H1 (cell line): ENCODE results near the gene RNF152. TPM values are rescaled to one million over a fixed set of nuclear protein-coding genes. Genes with fewer than 3 reads are reported as not detected.

Experiments
- CTCF ChIA-PET: fragments of 300-600 bp; sonication (Branson Sonifier 250); formaldehyde crosslinking; loops from one replicate; lab custom pipeline; 2021; ENCODE audit not compliant: partially characterized antibody; lab: Charles Lee
- POLR2A ChIA-PET: fragments of 300-600 bp; sonication (Branson Sonifier 250); formaldehyde crosslinking; loops from one replicate; lab custom pipeline; 2021; ENCODE audit warnings: inconsistent platforms; ENCODE audit not compliant: partially characterized antibody; lab: Charles Lee
- DNase-seq, 2 experiments: peaks; one replicate each; pipeline versions ENCODE4 v3.0.0 to v3.0.0-alpha.2; 2010 to 2022; ENCODE audit warnings: low spot score in 2 of 2, low read depth in 1 of 2, mixed read lengths in 1 of 2
- FAIRE-seq: peaks from 2 replicates; lab custom pipeline; 2011; peaks lifted over from hg19 to GRCh38; lab: Jason Lieb, UNC
- H2AFZ ChIP-seq: 2 replicates; pipeline ENCODE4 v1.8.1; 2012; ENCODE audit warnings: low read length, inconsistent platforms
- H2AK5ac ChIP-seq: 2 replicates; pipeline ENCODE4 v1.6.1; 2013; ENCODE audit warnings: low read depth, low read length
- H2BK120ac ChIP-seq: replicated peaks from 2 replicates; pipeline ENCODE3; 2013; ENCODE audit warnings: low read depth, low read length, inconsistent platforms
- H2BK12ac ChIP-seq: 2 replicates; pipeline ENCODE4 v1.6.1; 2013; ENCODE audit warnings: low read depth, low read length
- H2BK15ac ChIP-seq: 2 replicates; pipeline ENCODE4 v1.6.1; 2013; ENCODE audit warnings: low read length
- H2BK20ac ChIP-seq: 2 replicates; pipeline ENCODE4 v1.6.1; 2013; ENCODE audit warnings: low read length
- H2BK5ac ChIP-seq: 2 replicates; pipeline ENCODE4 v1.6.1; 2013; ENCODE audit warnings: low read depth, low read length
- H3K14ac ChIP-seq: 2 replicates; pipeline ENCODE4 v1.6.1; 2013; ENCODE audit warnings: inconsistent platforms; ENCODE audit not compliant: insufficient read length
- H3K18ac ChIP-seq: 2 replicates; pipeline ENCODE4 v1.6.1; 2013; ENCODE audit warnings: low read length; ENCODE audit errors: extremely low read depth
- H3K23ac ChIP-seq: 2 replicates; pipeline ENCODE4 v1.6.1; 2013; ENCODE audit warnings: inconsistent platforms; ENCODE audit not compliant: insufficient read length
- H3K23me2 ChIP-seq: 2 replicates; pipeline ENCODE4 v1.6.1; 2013; ENCODE audit warnings: low read depth, low read length
- H3K27ac ChIP-seq: 2 replicates; pipeline ENCODE4 v1.6.1; 2011; ENCODE audit warnings: low read depth, low read length, inconsistent platforms
- H3K27me3 ChIP-seq, 4 experiments: replicated peaks in 1 of 4; 1 replicate in 1 of 4; 2 replicates in 3 of 4; pipeline versions ENCODE4 v1.6.1 to v1.8.1; 2011 to 2013; ENCODE audit warnings: low read length in 3 of 4, mild to moderate bottlenecking in 3 of 4, inconsistent platforms in 2 of 4, mixed read lengths in 2 of 4, moderate library complexity in 1 of 4; ENCODE audit not compliant: control insufficient read depth in 3 of 4, insufficient read depth in 3 of 4; ENCODE audit errors: extremely low read depth in 1 of 4
- H3K36me3 ChIP-seq, 4 experiments: 2 replicates each; pipeline versions ENCODE4 v1.6.1 to v1.8.1; 2011 to 2013; ENCODE audit warnings: mild to moderate bottlenecking in 4 of 4, low read length in 3 of 4, moderate library complexity in 2 of 4, control low read depth in 1 of 4, inconsistent platforms in 1 of 4; ENCODE audit not compliant: insufficient read depth in 4 of 4, control insufficient read depth in 2 of 4
- H3K4ac ChIP-seq: replicated peaks from 2 replicates; pipeline ENCODE3; 2013; ENCODE audit warnings: low read length, low read depth, mixed read lengths, inconsistent platforms; ENCODE audit not compliant: insufficient read length
- H3K4me1 ChIP-seq, 4 experiments: replicated peaks in 1 of 4; 1 replicate in 1 of 4; 2 replicates in 3 of 4; pipeline versions ENCODE4 v1.6.1 to v1.8.1; 2011 to 2013; ENCODE audit warnings: low read length in 3 of 4, inconsistent platforms in 2 of 4, mixed read lengths in 1 of 4; ENCODE audit not compliant: insufficient read depth in 4 of 4, control insufficient read depth in 3 of 4
- H3K4me2 ChIP-seq, 2 experiments: 2 replicates each; pipeline versions ENCODE4 v1.6.1 to v1.8.1; 2011 to 2013; ENCODE audit warnings: low read depth in 2 of 2, low read length in 2 of 2, control low read depth in 1 of 2, inconsistent platforms in 1 of 2, mild to moderate bottlenecking in 1 of 2; ENCODE audit not compliant: insufficient read depth in 1 of 2
- H3K4me3 ChIP-seq, 4 experiments: fragments of 200-600, 300-600 bp in 1 of 4; sonication (generic), shearing (Covaris generic), sonication (Bioruptor Twin) in 1 of 4; 2 replicates each; pipeline versions ENCODE4 v1.5.1 to v1.8.1; 2011 to 2016; ENCODE audit warnings: low read length in 4 of 4, low read depth in 3 of 4, control low read depth in 2 of 4, inconsistent platforms in 2 of 4, mild to moderate bottlenecking in 2 of 4, mixed read lengths in 1 of 4, moderate library complexity in 1 of 4; ENCODE audit not compliant: insufficient read depth in 2 of 4; ENCODE audit errors: extremely low read depth in 1 of 4
- H3K56ac ChIP-seq: replicated peaks from 2 replicates; pipeline ENCODE3; 2013; ENCODE audit warnings: low read depth, mild to moderate bottlenecking, mixed read lengths, low read length, inconsistent platforms; ENCODE audit not compliant: insufficient read length
- H3K79me1 ChIP-seq: 2 replicates; pipeline ENCODE4 v1.6.1; 2013; ENCODE audit warnings: low read depth, low read length, control low read depth
- H3K79me2 ChIP-seq, 2 experiments: 2 replicates each; pipeline versions ENCODE4 v1.6.1 to v1.8.1; 2012 to 2013; ENCODE audit warnings: low read length in 2 of 2, mild to moderate bottlenecking in 2 of 2, inconsistent platforms in 1 of 2; ENCODE audit not compliant: insufficient read depth in 2 of 2, control insufficient read depth in 1 of 2
- H3K9ac ChIP-seq, 4 experiments: replicated peaks in 1 of 4; 1 replicate in 1 of 4; 2 replicates in 3 of 4; pipeline versions ENCODE4 v1.6.1 to v1.8.1; 2011 to 2013; ENCODE audit warnings: low read depth in 3 of 4, low read length in 3 of 4, control low read depth in 2 of 4, mild to moderate bottlenecking in 2 of 4, moderate library complexity in 2 of 4, inconsistent platforms in 1 of 4; ENCODE audit errors: extremely low read depth in 1 of 4
- H3K9me3 ChIP-seq, 2 experiments: 2 replicates each; pipeline versions ENCODE4 v1.6.1 to v1.8.1; 2012 to 2013; ENCODE audit warnings: mild to moderate bottlenecking in 2 of 2, moderate library complexity in 2 of 2, control low read depth in 1 of 2, inconsistent platforms in 1 of 2, low read depth in 1 of 2, low read length in 1 of 2, mixed read lengths in 1 of 2; ENCODE audit not compliant: insufficient read depth in 2 of 2
- H4K20me1 ChIP-seq, 2 experiments: replicated peaks in 1 of 2; 2 replicates each; pipeline versions ENCODE3 to v1.8.1; 2011 to 2013; ENCODE audit warnings: inconsistent platforms in 2 of 2, low read length in 2 of 2, mild to moderate bottlenecking in 1 of 2; ENCODE audit not compliant: insufficient read depth in 2 of 2, control insufficient read depth in 1 of 2
- H4K5ac ChIP-seq: 2 replicates; pipeline ENCODE4 v1.6.1; 2013; ENCODE audit warnings: low read length, low read depth, mixed read lengths, inconsistent platforms; ENCODE audit not compliant: insufficient read length
- H4K8ac ChIP-seq: 2 replicates; pipeline ENCODE4 v1.8.0; 2013; ENCODE audit warnings: mild to moderate bottlenecking, moderate library complexity, low read length, inconsistent platforms; ENCODE audit not compliant: insufficient read depth; ENCODE audit errors: extremely low read depth
- H4K91ac ChIP-seq: replicated peaks from 2 replicates; pipeline ENCODE3; 2013; ENCODE audit warnings: low read length, mixed read lengths, inconsistent platforms; ENCODE audit not compliant: insufficient read length
- ASH2L ChIP-seq: fragments of 200-600, 300-600 bp; sonication (generic); IDR thresholded peaks from one replicate; pipeline ENCODE4 v1.7.1; 2017; ENCODE audit warnings: low read length
- CHD1 ChIP-seq: IDR thresholded peaks from 2 replicates; pipeline ENCODE4 v1.6.1; 2012; ENCODE audit warnings: low read depth, low read length, improper control_type of control experiment
- EZH2 ChIP-seq: fragments of 200-600 bp; sonication (generic); IDR thresholded peaks from 2 replicates; pipeline ENCODE4 v1.7.1; 2012; ENCODE audit warnings: low read depth, mild to moderate bottlenecking, moderate library complexity, low read length, inconsistent platforms; ENCODE audit not compliant: severe bottlenecking
- JUND ChIP-seq: IDR thresholded peaks from 2 replicates; pipeline ENCODE4 v1.6.1; 2011; ENCODE audit warnings: mild to moderate bottlenecking, improper control_type of control experiment, low read length
- KDM4A ChIP-seq: IDR thresholded peaks from one replicate; pipeline ENCODE4 v1.7.1; 2012; ENCODE audit warnings: low read depth, mild to moderate bottlenecking, moderate library complexity, low read length, inconsistent platforms; ENCODE audit not compliant: severe bottlenecking
- MAFK ChIP-seq: IDR thresholded peaks from 2 replicates; pipeline ENCODE4 v1.6.1; 2012; ENCODE audit warnings: low read depth, mild to moderate bottlenecking, improper control_type of control experiment, low read length
- RAD21 ChIP-seq, 2 experiments: IDR thresholded peaks in 1 of 2; conservative IDR thresholded peaks in 1 of 2; 2 replicates each; pipeline ENCODE4 v1.6.1; 2011; ENCODE audit warnings: low read depth in 2 of 2, low read length in 2 of 2, improper control_type of control experiment in 1 of 2, inconsistent platforms in 1 of 2, mild to moderate bottlenecking in 1 of 2, moderate library complexity in 1 of 2
- RBBP5 ChIP-seq: IDR thresholded peaks from 2 replicates; pipeline ENCODE4 v1.7.1; 2012; ENCODE audit warnings: low read depth, mild to moderate bottlenecking, inconsistent platforms, low read length, moderate library complexity, borderline replicate concordance
- SIN3A ChIP-seq, 2 experiments: IDR thresholded peaks in 1 of 2; conservative IDR thresholded peaks in 1 of 2; 2 replicates each; pipeline ENCODE4 v1.6.1; 2011 to 2012; ENCODE audit warnings: low read length in 2 of 2, improper control_type of control experiment in 1 of 2, low read depth in 1 of 2, mild to moderate bottlenecking in 1 of 2
- SIRT6 ChIP-seq: IDR thresholded peaks from one replicate; pipeline ENCODE4 v1.7.1; 2012; ENCODE audit warnings: low read length, inconsistent platforms
- SIX5 ChIP-seq: IDR thresholded peaks from 2 replicates; pipeline ENCODE4 v1.6.1; 2011; ENCODE audit warnings: mild to moderate bottlenecking, low read depth, low read length
- SP4 ChIP-seq: IDR thresholded peaks from 2 replicates; pipeline ENCODE4 v1.6.1; 2012; ENCODE audit warnings: low read length, inconsistent platforms
- SUZ12 ChIP-seq: fragments of 200-600 bp; sonication (generic); IDR thresholded peaks from 2 replicates; pipeline ENCODE4 v1.6.1; 2012; ENCODE audit warnings: mild to moderate bottlenecking, inconsistent platforms, low read length, moderate library complexity, mixed read lengths
- TAF1 ChIP-seq: IDR thresholded peaks from 2 replicates; pipeline ENCODE4 v1.6.1; 2011; ENCODE audit warnings: mild to moderate bottlenecking, low read depth, low read length
- WGBS, 2 experiments: shearing (Covaris generic) in 1 of 2; methylation state at CpG; one replicate each; pipeline versions ENCODE4 v1.1.6 to v1.1.7; 2013 to 2015; ENCODE audit warnings: low lambda C conversion rate in 2 of 2, mixed read lengths in 2 of 2, inconsistent platforms in 1 of 2, low coverage in 1 of 2, missing lambda C conversion rate in 1 of 2; ENCODE audit not compliant: insufficient replicate concordance in 2 of 2, insufficient coverage in 1 of 2, insufficient read length in 1 of 2; ENCODE audit errors: extremely low coverage in 1 of 2, missing lambda C conversion rate in 1 of 2; 5-methylcytosine and 5-hydroxymethylcytosine counted together
- polyA plus RNA-seq, 7 experiments: library from polyadenylated mRNA; depleted of rRNA in 3 of 7; stranded (reverse) in 5 of 7; unstranded in 2 of 7; fragments of >200 nt in 5 of 7; fragments of 200-250 nt in 2 of 7; gene quantifications; 1 replicate in 5 of 7; 2 replicates in 1 of 7; 4 replicates in 1 of 7; pipeline versions ENCODE4 v1.2.1 to v1.2.3, GENCODE V29; 2011 to 2013; ENCODE audit warnings: missing spikeins in 2 of 7, mixed read lengths in 2 of 7
- total RNA-seq: library from RNA; stranded (reverse); fragmentation: NEBNext Ultra II Directional; extraction: Animal tissue kit (Norgen Biotek cat#: 25700); gene quantifications from 2 replicates; pipeline ENCODE4 v1.2.1, GENCODE V29; 2021
- TF ChIP-seq, protein P1 (sequence below): IDR thresholded peaks from 2 replicates; pipeline ENCODE4 v1.6.1; 2012; ENCODE audit warnings: inconsistent platforms

Gene RNF152
- total and polyA plus RNA-seq, 2 of the 8 experiments (the other 6 are each of a cell fraction or from before 2014, with no cell fraction given): 1.1 to 2.7 TPM

DNA sequence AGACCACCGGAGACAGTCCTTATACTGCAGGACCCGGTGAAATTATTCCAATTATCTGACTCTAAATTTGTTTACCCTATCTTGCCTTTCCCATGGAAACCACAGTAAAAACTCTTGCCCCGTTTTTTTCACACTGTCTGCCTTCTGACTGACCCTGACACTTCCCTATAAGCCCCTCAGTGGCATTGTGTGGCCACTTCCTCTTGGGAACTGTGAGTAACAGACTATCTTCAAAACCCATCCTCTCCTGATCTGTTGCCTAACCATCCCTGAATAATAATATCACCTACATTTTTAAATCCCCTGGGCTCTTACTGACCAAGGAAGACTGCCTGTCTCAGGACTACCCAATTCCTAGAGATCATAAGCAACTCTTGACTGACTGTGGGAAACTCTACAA lies 42.6 kb upstream of the RNF152 start:
- Histone ChIP-seq H2BK15ac (no peak overlapping the region), H4K5ac (no peak overlapping the region), H3K4me2 (no peak overlapping the region), H4K20me1 (no peaks in the 10 kb centered on the region), H3K14ac (no peak overlapping the region), H3K18ac (no peak overlapping the region), H2BK120ac (no peak overlapping the region), H2AK5ac (no peak overlapping the region), H3K9ac (no peak overlapping the region), H3K23me2 (no peaks in the 10 kb centered on the region), H3K9me3 (peaks cover 2 to 3% of the 10 kb centered on the region in 2 experiments; a peak in 1 of 4 replicates), H2AFZ (no peak overlapping the region), H3K23ac (no peak overlapping the region), H3K4me1 (no peaks in the 10 kb centered on the region), H3K27ac (no peak overlapping the region), H3K4me3 (no peak overlapping the region), H3K56ac (no peak overlapping the region), H2BK20ac (no peak overlapping the region), H3K4ac (no peak overlapping the region), H4K91ac (no peak overlapping the region), H2BK12ac (no peak overlapping the region), H3K79me2 (no peaks in the 10 kb centered on the region), H3K79me1 (no peaks in the 10 kb centered on the region), H3K36me3 (no peaks in the 10 kb centered on the region), H2BK5ac (no peak overlapping the region), H4K8ac (no peak overlapping the region), H3K27me3 (no peaks in the 10 kb centered on the region)
- DNase-seq (no peak), FAIRE-seq (no peak)
- CTCF ChIA-PET: interaction anchor here (0.7 kb wide), 1 partner anchor 271 kb away, joined by 4 read pairs; no protein-coding TSS in a partner anchor
- POLR2A ChIA-PET: no interaction called here
- WGBS, 2 experiments: 83% methylated on average over 3 of the region's 3 CpGs; no CpG with 5 or more reads in 1 of the 2 experiments
- no peak for TF ChIP-seq MAFK
- no peak for TF ChIP-seq SIN3A (conservative IDR thresholded peaks at IDR 0.05 in 1 of 2, IDR thresholded peaks at IDR 0.05 in 1 of 2; ENCODE audit: low read depth in 1 of 2, low read length in 2 of 2)
- no peak for TF ChIP-seq ASH2L
- TF ChIP-seq TAF1: no peak
- TF ChIP-seq SIX5: no peak
- no peak for TF ChIP-seq RBBP5
- no peak for TF ChIP-seq RAD21 (IDR thresholded peaks at IDR 0.05 in 1 of 2, conservative IDR thresholded peaks at IDR 0.05 in 1 of 2; ENCODE audit: low read depth in 2 of 2, low read length in 2 of 2)
- TF ChIP-seq SP4: no peak
- TF ChIP-seq KDM4A: no peak
- no peak for TF ChIP-seq CHD1
- TF ChIP-seq SUZ12: no peak
- TF ChIP-seq SIRT6: no peak
- no peak for TF ChIP-seq JUND
- no peak for TF ChIP-seq EZH2
- TF ChIP-seq, protein P1, sequence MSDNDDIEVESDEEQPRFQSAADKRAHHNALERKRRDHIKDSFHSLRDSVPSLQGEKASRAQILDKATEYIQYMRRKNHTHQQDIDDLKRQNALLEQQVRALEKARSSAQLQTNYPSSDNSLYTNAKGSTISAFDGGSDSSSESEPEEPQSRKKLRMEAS: no peak
